PFSK-1 (cell line): ENCODE results near the gene XPNPEP2.

ENCODE experiments used
- FOXP2 ChIP-seq: optimal IDR thresholded peaks from 2 replicates; pipeline ENCODE3; 2011; ENCODE audit warnings: borderline replicate concordance, control low read depth, inconsistent platforms; ENCODE audit not compliant: insufficient read depth; ENCODE audit errors: extremely low read length, extremely low read depth
- POLR2AphosphoS5 ChIP-seq: IDR thresholded peaks from 2 replicates; pipeline ENCODE4 v1.6.1; 2012; ENCODE audit warnings: low read depth, mild to moderate bottlenecking, control low read depth, low read length, moderate library complexity
- REST ChIP-seq, 2 experiments: IDR thresholded peaks; 2 replicates each; pipeline versions ENCODE4 v1.6.1 to v1.8.0; 2011 to 2012; ENCODE audit warnings: low read depth in 2 of 2, low read length in 2 of 2, control low read depth in 1 of 2, inconsistent platforms in 1 of 2, mild to moderate bottlenecking in 1 of 2, moderate library complexity in 1 of 2; ENCODE audit not compliant: insufficient read depth in 1 of 2
- SIN3A ChIP-seq: IDR thresholded peaks from 2 replicates; pipeline ENCODE4 v1.6.1; 2012; ENCODE audit warnings: mild to moderate bottlenecking, low read length, moderate library complexity, borderline replicate concordance; ENCODE audit not compliant: insufficient read depth
- TAF1 ChIP-seq: IDR thresholded peaks from 2 replicates; pipeline ENCODE4 v1.6.1; 2012; ENCODE audit warnings: low read length, control low read depth, borderline replicate concordance; ENCODE audit not compliant: insufficient read depth

The XPNPEP2 gene

DNA sequence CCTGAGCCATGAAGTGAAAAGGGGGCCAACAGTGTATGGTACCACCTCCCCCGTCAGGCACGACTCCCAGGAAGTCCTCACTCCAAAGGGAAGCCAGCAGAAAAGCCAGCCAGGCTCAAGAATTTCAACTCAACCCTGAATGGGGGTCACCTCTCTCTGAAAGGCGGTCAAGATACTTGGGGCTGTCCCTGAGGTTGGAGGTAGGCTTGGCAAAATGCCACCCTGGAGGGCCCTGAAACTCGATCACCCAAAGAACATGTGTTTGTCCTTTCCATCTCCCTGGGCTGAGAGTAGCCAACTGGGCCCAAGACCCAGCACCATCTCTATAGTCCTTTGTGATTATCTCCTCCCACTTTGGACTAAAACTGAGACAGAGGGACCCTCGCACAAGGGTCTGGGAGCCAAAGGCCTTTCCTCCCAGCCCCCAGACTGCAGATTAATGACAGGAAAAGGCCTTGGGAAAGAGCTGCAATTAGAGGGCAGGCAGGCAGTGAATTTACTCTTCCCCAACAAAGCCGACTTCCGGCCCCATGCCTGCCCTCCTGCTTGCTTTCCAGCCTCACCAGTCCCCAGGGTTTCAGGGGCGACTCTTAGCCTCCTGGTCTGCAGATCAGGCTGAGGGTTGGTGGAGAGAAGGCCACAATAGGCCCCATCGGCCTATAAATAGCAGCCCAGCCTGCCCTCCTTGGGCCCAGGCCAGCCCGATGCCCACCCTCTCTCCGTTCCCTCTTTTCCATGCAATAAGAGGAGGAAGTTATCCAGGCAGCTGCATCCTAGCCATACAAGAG is 46.6 kb downstream of the XPNPEP2 start:
- TF ChIP-seq SIN3A (no peak), FOXP2 (no peak), TAF1 (no peak), POLR2AphosphoS5 (no peak), REST (IDR thresholded peaks at IDR 0.05; ENCODE audit: insufficient read depth in 1 of 2, low read depth in 2 of 2, low read length in 2 of 2) (no peak)

DNA sequence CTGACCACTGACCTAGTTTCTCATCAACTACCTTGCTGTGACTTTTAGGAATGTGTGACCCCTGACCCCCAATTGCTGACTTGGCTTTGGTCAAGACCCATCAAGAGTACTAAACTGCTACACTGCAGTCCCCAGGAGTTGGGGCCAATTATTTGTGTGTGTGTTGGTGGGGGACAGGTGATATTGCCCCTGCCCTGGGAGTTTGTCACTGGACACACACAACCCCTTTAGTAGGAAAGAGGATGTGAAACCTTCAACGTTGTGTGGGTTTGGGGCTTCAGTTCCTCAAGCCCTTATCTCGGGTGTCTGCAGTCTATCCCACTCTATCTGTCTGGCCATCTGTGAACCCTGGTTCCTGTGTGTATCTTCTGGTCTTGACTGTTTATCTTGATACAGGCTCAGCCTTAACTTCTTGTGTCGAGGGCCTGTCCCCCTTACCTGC is 47.5 kb downstream of the XPNPEP2 start:
- TF ChIP-seq REST (IDR thresholded peaks at IDR 0.05; ENCODE audit: insufficient read depth in 1 of 2, low read depth in 2 of 2, low read length in 2 of 2) (no peak), SIN3A (no peak), POLR2AphosphoS5 (no peak), TAF1 (no peak), FOXP2 (no peak)

DNA sequence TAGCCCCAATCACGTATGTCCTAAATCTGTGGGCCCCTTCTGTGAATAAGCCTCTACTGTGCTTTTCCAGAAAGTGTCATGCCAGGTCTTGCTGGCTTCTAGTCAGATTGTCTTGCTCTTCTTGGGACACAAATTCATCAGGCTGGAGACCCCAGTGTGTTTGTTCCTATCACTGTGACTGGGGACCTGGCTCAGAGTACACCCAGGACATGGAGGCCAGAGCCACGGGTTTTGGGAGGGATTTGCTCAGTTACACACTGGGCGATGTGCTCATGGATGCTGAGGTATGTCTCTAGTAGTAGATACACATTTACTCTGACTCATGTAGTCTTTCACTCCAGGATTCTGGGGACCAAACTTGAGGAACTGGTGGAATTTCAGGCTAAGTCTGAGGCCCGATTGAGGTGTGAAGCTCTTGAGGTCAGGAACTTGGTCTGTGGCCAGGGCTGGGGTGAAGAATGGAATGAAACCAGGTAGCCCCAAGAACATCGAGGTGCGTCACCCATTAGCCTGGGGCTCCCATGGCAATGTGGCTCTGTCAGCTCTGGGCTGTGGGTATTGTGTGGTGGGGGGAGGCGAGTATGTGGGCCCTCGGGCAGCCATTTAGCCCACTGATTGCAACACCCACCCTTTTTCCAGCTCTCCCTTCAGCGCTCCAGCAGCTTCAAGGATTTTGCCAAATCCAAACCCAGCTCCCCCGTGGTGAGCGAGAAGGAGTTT is 48.7 kb downstream of the XPNPEP2 start:
- no peak for TF ChIP-seq TAF1
- TF ChIP-seq REST (IDR thresholded peaks at IDR 0.05; ENCODE audit: insufficient read depth in 1 of 2, low read depth in 2 of 2, low read length in 2 of 2) = no peak
- no peak for TF ChIP-seq POLR2AphosphoS5
- no peak for TF ChIP-seq FOXP2

GRCh38 chrX:129788527-129788926 is 49.7 kb downstream of the XPNPEP2 start:
- TF ChIP-seq SIN3A (no peak), POLR2AphosphoS5 (no peak), TAF1 (no peak), FOXP2 (no peak), REST (IDR thresholded peaks at IDR 0.05; ENCODE audit: insufficient read depth in 1 of 2, low read depth in 2 of 2, low read length in 2 of 2) (no peak)
